Loucy (cell line): ENCODE results near the gene PINK1.

ENCODE experiments used
- H2AFZ ChIP-seq: fragments of 200-600 bp; sonication (generic); 2 replicates; pipeline ENCODE4 v1.6.0; 2016; ENCODE audit warnings: antibody characterized with exemption, mild to moderate bottlenecking, low read length, moderate library complexity
- H3F3A ChIP-seq: fragments of 200-600 bp; 2 replicates; pipeline ENCODE4 v1.6.0; 2016; ENCODE audit warnings: antibody characterized with exemption, low read depth, mild to moderate bottlenecking
- H3K27me3 ChIP-seq: fragments of 200-600 bp; sonication (generic); 2 replicates; pipeline ENCODE4 v1.6.1; 2014; ENCODE audit warnings: low read length, mild to moderate bottlenecking; ENCODE audit not compliant: insufficient read depth, poor library complexity, severe bottlenecking
- H3K36me3 ChIP-seq: fragments of 200-600 bp; sonication (generic); 2 replicates; pipeline ENCODE4 v1.6.1; 2016; ENCODE audit warnings: low read length; ENCODE audit not compliant: insufficient read depth
- H3K4me1 ChIP-seq: fragments of 200-600 bp; sonication (generic); 2 replicates; pipeline ENCODE4 v1.5.1; 2014; ENCODE audit warnings: low read length, mild to moderate bottlenecking; ENCODE audit not compliant: insufficient read depth, poor library complexity, severe bottlenecking
- H3K4me2 ChIP-seq: fragments of 200-600 bp; sonication (generic); 2 replicates; pipeline ENCODE4 v1.6.0; 2014; ENCODE audit warnings: antibody characterized with exemption, low read length, low read depth, mild to moderate bottlenecking; ENCODE audit not compliant: poor library complexity, severe bottlenecking
- H3K4me3 ChIP-seq: fragments of 200-600 bp; sonication (generic); 2 replicates; pipeline ENCODE4 v1.5.1; 2014; ENCODE audit warnings: low read length, mild to moderate bottlenecking, mixed read lengths; ENCODE audit not compliant: poor library complexity, severe bottlenecking
- H3K79me2 ChIP-seq: fragments of 200-600 bp; sonication (generic); 2 replicates; pipeline ENCODE4 v1.6.1; 2014; ENCODE audit warnings: low read length; ENCODE audit not compliant: insufficient read depth
- H3K9ac ChIP-seq: fragments of 200-600 bp; sonication (generic); 2 replicates; pipeline ENCODE4 v1.6.0; 2014; ENCODE audit warnings: mild to moderate bottlenecking, low read depth, low read length, moderate library complexity; ENCODE audit not compliant: poor library complexity, severe bottlenecking
- H3K9me2 ChIP-seq: fragments of 200-600 bp; sonication (generic); replicated peaks from 2 replicates; pipeline ENCODE4 v1.6.1; 2016; ENCODE audit warnings: low read depth, low read length, mixed read lengths
- H3K9me3 ChIP-seq: fragments of 200-600 bp; sonication (generic); 2 replicates; pipeline ENCODE4 v1.6.1; 2014; ENCODE audit warnings: mild to moderate bottlenecking, antibody characterized with exemption, low read length, low read depth; ENCODE audit not compliant: insufficient read depth
- H4K20me1 ChIP-seq: fragments of 200-600 bp; sonication (generic); 2 replicates; pipeline ENCODE4 v1.6.0; 2014; ENCODE audit warnings: antibody characterized with exemption, low read length, mild to moderate bottlenecking; ENCODE audit not compliant: insufficient read depth, poor library complexity, severe bottlenecking
- CTCF ChIP-seq: fragments of 200-600 bp; sonication (generic); conservative IDR thresholded peaks from 2 replicates; pipeline ENCODE4 v1.5.1; 2014; ENCODE audit warnings: mild to moderate bottlenecking, antibody characterized with exemption, low read length
- EZH2phosphoT487 ChIP-seq: fragments of 200-600 bp; IDR thresholded peaks from 2 replicates; pipeline ENCODE4 v1.6.1; 2018; ENCODE audit warnings: antibody characterized with exemption, mild to moderate bottlenecking, moderate library complexity, borderline replicate concordance

PINK1 gene

DNA sequence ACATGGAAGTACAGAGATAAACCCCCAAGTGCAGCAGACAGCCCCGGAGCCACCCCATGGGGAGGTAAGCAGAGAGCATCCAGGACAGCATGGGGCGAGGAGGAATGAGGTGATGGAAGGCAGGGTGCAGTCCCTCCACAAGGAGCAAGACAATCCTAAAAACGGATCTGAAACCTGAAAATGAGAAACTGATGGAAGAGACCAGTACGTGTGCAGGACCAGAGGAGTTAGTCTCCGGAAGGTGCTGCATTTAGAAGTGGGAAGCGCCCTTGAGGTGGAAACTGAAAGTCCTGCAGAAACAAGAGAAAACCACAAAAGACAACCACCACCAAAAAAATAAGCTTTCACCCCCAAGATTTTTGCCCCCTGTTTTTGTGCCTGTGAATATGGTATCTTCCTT lies 45.3 kb downstream of the PINK1 start:
- no peak overlapping the region for H3K4me2 ChIP-seq
- no peaks in the 10 kb centered on the region for H3K4me1 ChIP-seq
- no peaks in the 10 kb centered on the region for H3K9me3 ChIP-seq
- no peak overlapping the region for H2AFZ ChIP-seq
- H3K36me3 ChIP-seq: no peaks in the 10 kb centered on the region
- H3K4me3 ChIP-seq: no peak overlapping the region
- H3K79me2 ChIP-seq: no peaks in the 10 kb centered on the region
- H3F3A ChIP-seq: no peaks in the 10 kb centered on the region
- H3K27me3 ChIP-seq: no peaks in the 10 kb centered on the region
- H4K20me1 ChIP-seq: no peaks in the 10 kb centered on the region
- no peak for TF ChIP-seq CTCF
- no peak for TF ChIP-seq EZH2phosphoT487
- no peaks in the 10 kb centered on the region for H3K9me2 ChIP-seq
- H3K9ac ChIP-seq: no peak overlapping the region

GRCh38 chr1:20680269-20680668 lies 47.0 kb downstream of the PINK1 start:
- H3K4me2 ChIP-seq: no peak overlapping the region
- H3K79me2 ChIP-seq: no peaks in the 10 kb centered on the region
- H2AFZ ChIP-seq: no peak overlapping the region

GRCh38 chr1:20681999-20682398 lies 48.7 kb downstream of the PINK1 start:
- Histone ChIP-seq H3K9me2 (no peaks in the 10 kb centered on the region), H3K27me3 (no peaks in the 10 kb centered on the region), H2AFZ (no peak overlapping the region), H3K79me2 (no peaks in the 10 kb centered on the region), H3K4me2 (no peak overlapping the region), H3K36me3 (no peaks in the 10 kb centered on the region), H3K4me3 (no peak overlapping the region), H3K9ac (no peak overlapping the region), H3K9me3 (no peaks in the 10 kb centered on the region), H4K20me1 (no peaks in the 10 kb centered on the region), H3K4me1 (peaks cover 5% of the 10 kb centered on the region), H3F3A (no peaks in the 10 kb centered on the region)
- TF ChIP-seq EZH2phosphoT487 (no peak), CTCF (no peak)

More at GRCh38 chr1:20680269-20680668, 47.0 kb downstream of the PINK1 start:
- no peaks in the 10 kb centered on the region for H3K27me3 ChIP-seq
- H3K9me2 ChIP-seq: no peaks in the 10 kb centered on the region
- H3K9me3 ChIP-seq: no peaks in the 10 kb centered on the region
- no peaks in the 10 kb centered on the region for H3K36me3 ChIP-seq
- H3F3A ChIP-seq: no peaks in the 10 kb centered on the region
- no peak for TF ChIP-seq EZH2phosphoT487
- no peak for TF ChIP-seq CTCF
- no peak overlapping the region for H3K9ac ChIP-seq
- H3K4me3 ChIP-seq: no peak overlapping the region
- H3K4me1 ChIP-seq: no peaks in the 10 kb centered on the region
- no peaks in the 10 kb centered on the region for H4K20me1 ChIP-seq
